ENCODE results near the gene YIPF3. TPM values are rescaled to one million over a fixed set of nuclear protein-coding genes. Genes with fewer than 3 reads are reported as not detected.
A peak's percentile ranks its signal among the peaks of the same experiment; 100 is the strongest.
"Not testable (repeated sequence)": the region's sequence is repeated elsewhere in the genome, so short reads cannot be mapped to it uniquely, and the experiment has no call there.

Gene YIPF3
- total and polyA plus RNA-seq, 8 donors = 18.7 to 107 (median 59.6) TPM

DNA sequence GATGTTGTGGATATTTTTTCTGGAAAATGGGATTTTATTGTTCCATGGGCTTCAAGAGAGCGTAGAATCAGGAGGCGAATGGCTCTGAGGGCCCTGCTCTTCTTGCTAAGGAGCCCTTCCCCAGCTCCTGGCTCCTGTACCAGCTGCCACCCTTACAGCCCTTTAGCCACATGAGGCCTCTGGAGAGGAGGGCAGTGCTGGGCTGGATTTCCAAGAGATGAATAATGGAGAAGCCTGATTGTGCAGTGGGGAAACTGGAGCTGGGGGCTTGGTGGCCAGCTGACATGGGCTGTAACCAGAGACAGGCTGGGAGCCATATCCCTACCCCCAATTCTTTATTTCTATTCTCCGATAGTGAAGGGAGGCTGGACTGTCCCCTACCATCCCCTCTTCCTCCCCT is 15.8 kb downstream of the YIPF3 start:
- Histone ChIP-seq H3K4me3 (no peak overlapping the region), H3K36me3 (peaks cover 65 to 85% (median 84%) of the 10 kb centered on the region in 4 donors), H3K27ac (no peak overlapping the region), H3K9me3 (no peaks in the 10 kb centered on the region), H3K4me1 (peaks cover 9 to 25% (median 12%) of the 10 kb centered on the region in 4 donors), H3K27me3 (no peaks in the 10 kb centered on the region)
- intact Hi-C loops (cut with DNase I; ENCODE audit: low total_unique reads) = loop anchor here (10.0 kb wide), 1 partner anchor 236 kb away; no protein-coding TSS in a partner anchor
- WGBS, 5 donors = 90 to 100% (median 97%) methylated on average over 3 of the region's 3 CpGs
- DNase-seq = no peak
- TF ChIP-seq POLR2A (IDR thresholded peaks at IDR 0.05) (no peak), POLR2AphosphoS5 (IDR thresholded peaks at IDR 0.05) (no peak)
- TF ChIP-seq, protein P1, sequence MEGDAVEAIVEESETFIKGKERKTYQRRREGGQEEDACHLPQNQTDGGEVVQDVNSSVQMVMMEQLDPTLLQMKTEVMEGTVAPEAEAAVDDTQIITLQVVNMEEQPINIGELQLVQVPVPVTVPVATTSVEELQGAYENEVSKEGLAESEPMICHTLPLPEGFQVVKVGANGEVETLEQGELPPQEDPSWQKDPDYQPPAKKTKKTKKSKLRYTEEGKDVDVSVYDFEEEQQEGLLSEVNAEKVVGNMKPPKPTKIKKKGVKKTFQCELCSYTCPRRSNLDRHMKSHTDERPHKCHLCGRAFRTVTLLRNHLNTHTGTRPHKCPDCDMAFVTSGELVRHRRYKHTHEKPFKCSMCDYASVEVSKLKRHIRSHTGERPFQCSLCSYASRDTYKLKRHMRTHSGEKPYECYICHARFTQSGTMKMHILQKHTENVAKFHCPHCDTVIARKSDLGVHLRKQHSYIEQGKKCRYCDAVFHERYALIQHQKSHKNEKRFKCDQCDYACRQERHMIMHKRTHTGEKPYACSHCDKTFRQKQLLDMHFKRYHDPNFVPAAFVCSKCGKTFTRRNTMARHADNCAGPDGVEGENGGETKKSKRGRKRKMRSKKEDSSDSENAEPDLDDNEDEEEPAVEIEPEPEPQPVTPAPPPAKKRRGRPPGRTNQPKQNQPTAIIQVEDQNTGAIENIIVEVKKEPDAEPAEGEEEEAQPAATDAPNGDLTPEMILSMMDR (IDR thresholded peaks at IDR 0.05) = no peak

DNA sequence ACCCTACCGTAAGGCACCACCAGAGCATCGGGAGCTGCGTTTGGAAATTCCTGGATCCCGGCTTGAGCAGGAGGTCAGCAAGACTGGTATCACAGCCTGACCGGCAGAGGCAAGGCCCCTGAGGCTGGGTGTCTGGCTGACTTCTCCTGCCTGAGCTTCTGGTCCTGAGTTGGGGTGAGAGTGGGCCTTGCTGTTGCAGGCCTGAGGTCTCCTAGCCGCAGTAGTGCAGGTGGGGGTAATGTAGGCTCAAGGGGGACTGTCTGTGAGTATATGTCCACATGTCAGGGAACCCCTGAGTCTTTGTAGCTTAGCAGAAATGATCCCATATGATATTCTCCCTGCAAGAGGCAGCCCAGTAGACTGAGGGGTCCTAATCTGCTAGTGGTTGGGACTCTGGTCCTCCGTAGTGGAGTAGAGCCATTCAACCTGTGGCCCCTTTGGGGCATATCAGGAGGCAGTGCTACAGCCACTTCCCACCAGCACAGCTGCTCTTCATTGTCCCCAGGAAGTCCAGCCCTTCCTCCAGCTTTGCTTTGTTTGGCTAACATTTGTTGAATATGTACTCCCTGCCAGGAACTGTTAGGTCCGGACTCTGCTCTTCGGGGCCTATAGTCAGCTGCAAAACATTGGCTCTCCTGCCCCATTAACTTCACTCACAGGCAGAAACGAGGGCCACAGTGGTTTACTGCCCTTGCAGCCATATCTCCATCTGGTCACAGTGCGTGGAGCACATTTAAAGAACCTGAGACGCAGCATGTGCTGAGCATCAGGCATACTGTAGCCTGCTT is 17.5 kb downstream of the YIPF3 start:
- no peak for DNase-seq
- intact Hi-C loops (cut with DNase I; ENCODE audit: low total_unique reads) = no loop called here
- Histone ChIP-seq H3K36me3 (peaks cover 55 to 68% (median 67%) of the 10 kb centered on the region in 4 donors), H3K4me1 (peaks cover 11 to 42% (median 23%) of the 10 kb centered on the region in 4 donors), H3K27me3 (no peaks in the 10 kb centered on the region), H3K4me3 (no peak overlapping the region), H3K27ac (peak overlapping the region in 2 of 5 donors; percentile 23 to 38), H3K9me3 (no peaks in the 10 kb centered on the region)
- TF ChIP-seq POLR2AphosphoS5 (IDR thresholded peaks at IDR 0.05) (no peak), EP300 (IDR thresholded peaks at IDR 0.05) (no peak), POLR2A (IDR thresholded peaks at IDR 0.05) (no peak)
- TF ChIP-seq, protein P1 (IDR thresholded peaks at IDR 0.05) = no peak
- WGBS, 5 donors = 54 to 73% (median 64%) methylated on average over 9 to 12 of the region's 12 CpGs

DNA sequence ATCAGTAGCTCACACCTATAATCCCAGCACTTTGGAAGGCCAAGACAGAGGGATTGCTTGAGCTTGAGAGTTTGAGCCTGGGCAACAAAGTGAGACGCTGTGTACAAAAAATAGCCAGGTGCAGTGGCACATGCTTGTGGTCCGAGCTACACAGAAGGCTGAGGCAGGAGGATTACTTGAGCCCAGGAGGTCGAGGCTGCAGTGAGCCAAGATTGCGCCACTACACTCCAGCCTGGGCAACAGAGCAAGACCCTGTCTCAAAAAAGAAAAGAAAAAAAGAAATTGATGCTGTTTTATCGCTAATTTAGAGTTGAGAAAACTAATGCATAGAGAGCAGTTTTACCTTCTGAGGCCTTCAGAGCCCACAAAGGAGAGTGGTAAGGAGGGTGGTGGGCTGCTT is 18.4 kb downstream of the YIPF3 start:
- intact Hi-C loops (cut with DNase I; ENCODE audit: low total_unique reads); H3K9me3 ChIP-seq; H3K4me3 ChIP-seq; DNase-seq; H3K27me3 ChIP-seq; H3K27ac ChIP-seq: not testable (repeated sequence)
- WGBS, 5 donors = 92 to 96% (median 94%) methylated on average over 5 of the region's 5 CpGs
- H3K4me1 ChIP-seq = peaks cover 11 to 46% (median 27%) of the 10 kb centered on the region in 4 donors
- H3K36me3 ChIP-seq = peaks cover 48 to 59% (median 58%) of the 10 kb centered on the region in 4 donors

DNA sequence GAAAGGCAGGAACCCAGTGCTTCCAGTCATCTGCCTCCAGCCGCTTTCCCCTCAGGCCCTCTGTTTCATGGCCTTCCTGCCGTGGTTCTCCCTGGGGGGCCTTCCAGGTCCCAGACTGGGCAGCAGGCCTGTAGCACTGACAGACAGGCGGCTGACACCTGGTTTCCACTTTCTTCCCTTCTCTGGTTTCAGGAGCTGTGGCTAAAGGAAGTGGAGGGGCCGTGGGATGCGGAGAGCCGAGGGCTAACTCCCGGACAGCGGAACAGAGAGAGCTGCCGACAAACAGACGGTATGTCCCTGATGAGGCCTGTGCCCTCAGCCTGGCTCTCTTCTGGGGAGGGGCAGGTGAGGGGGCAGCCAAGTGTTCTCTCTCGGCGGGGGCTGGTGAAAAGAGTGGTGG is 19.0 kb downstream of the YIPF3 start:
- Histone ChIP-seq H3K27ac (no peak overlapping the region), H3K9me3 (no peaks in the 10 kb centered on the region), H3K27me3 (no peaks in the 10 kb centered on the region), H3K4me3 (no peak overlapping the region), H3K4me1 (peaks cover 11 to 46% (median 31%) of the 10 kb centered on the region in 4 donors), H3K36me3 (peaks cover 42 to 53% (median 52%) of the 10 kb centered on the region in 4 donors)
- 94 to 95% (median 94%) methylated on average over 12 of the region's 12 CpGs for WGBS, 5 donors
- intact Hi-C loops (cut with DNase I; ENCODE audit: low total_unique reads) = no loop called here
- no peak for DNase-seq
- TF ChIP-seq POLR2A (IDR thresholded peaks at IDR 0.05) = no peak
- no peak for TF ChIP-seq EP300 (IDR thresholded peaks at IDR 0.05)
- no peak for TF ChIP-seq POLR2AphosphoS5 (IDR thresholded peaks at IDR 0.05)
- TF ChIP-seq, protein P1 (IDR thresholded peaks at IDR 0.05) = no peak

DNA sequence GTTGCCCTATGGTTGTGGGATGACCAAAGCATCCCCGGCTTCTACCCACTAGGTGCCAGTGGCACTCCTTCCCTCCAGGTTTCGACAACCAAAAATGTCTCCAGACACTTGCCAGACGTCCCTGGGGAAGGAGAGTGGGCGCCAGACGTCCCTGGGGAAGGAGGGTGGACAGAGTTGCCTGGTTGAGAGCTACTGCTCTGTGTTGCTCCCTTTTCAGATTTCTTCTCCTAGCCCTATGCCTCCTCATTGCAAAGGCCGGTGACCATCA is 19.7 kb downstream of the YIPF3 start:
- TF ChIP-seq POLR2AphosphoS5 (IDR thresholded peaks at IDR 0.05) = no peak
- no peak for TF ChIP-seq EP300 (IDR thresholded peaks at IDR 0.05)
- TF ChIP-seq, protein P1 (IDR thresholded peaks at IDR 0.05) = no peak
- no peak for TF ChIP-seq POLR2A (IDR thresholded peaks at IDR 0.05)
- H3K4me1 ChIP-seq = peaks cover 11 to 46% (median 37%) of the 10 kb centered on the region in 4 donors
- 83 to 93% (median 91%) methylated on average over 6 of the region's 6 CpGs for WGBS, 5 donors
- no peaks in the 10 kb centered on the region for H3K9me3 ChIP-seq
- no peaks in the 10 kb centered on the region for H3K27me3 ChIP-seq
- DNase-seq = no peak
- no peak overlapping the region for H3K27ac ChIP-seq
- H3K4me3 ChIP-seq = no peak overlapping the region
- intact Hi-C loops (cut with DNase I; ENCODE audit: low total_unique reads) = no loop called here
- peaks cover 35 to 47% (median 46%) of the 10 kb centered on the region in 4 donors for H3K36me3 ChIP-seq
